Adrenal gland (tissue), 5 donors: ENCODE measurements around the gene EPM2AIP1.

Experiments used
- CTCF ChIP-seq, 6 experiments: fragments of 450-650 bp in 4 of 6; fragments of 200-600 bp in 2 of 6; sonication (generic) in 1 of 6; IDR thresholded peaks; 1 replicate in 5 of 6; 2 replicates in 1 of 6; pipeline versions ENCODE4 v1.5.1 to v1.8.0; 2016 to 2021; ENCODE audit warnings: antibody characterized with exemption in 6 of 6, mild to moderate bottlenecking in 2 of 6, moderate library complexity in 1 of 6
- POLR2A ChIP-seq, 2 donors: fragments of 450-650 bp; IDR thresholded peaks; one replicate each; pipeline ENCODE4 v1.6.1; 2017; ENCODE audit warnings: antibody characterized with exemption in 2 of 2, mild to moderate bottlenecking in 2 of 2, moderate library complexity in 1 of 2
- donor health status: DM: no; HTN: no; CAD: no.

GRCh38 chr3:36943601-36944000, 49.3 kb downstream of the EPM2AIP1 start:
- no peak for TF ChIP-seq CTCF (IDR thresholded peaks at IDR 0.05)
- no peak for TF ChIP-seq POLR2A (IDR thresholded peaks at IDR 0.05)
